Keratinocyte (primary cell): Measurements from ENCODE around the gene CCL20. TPM values are rescaled to one million over a fixed set of nuclear protein-coding genes. Genes with fewer than 3 reads are reported as not detected.
A peak's percentile ranks its signal among the peaks of the same experiment; 100 is the strongest.

Experiments
- DNase-seq: peaks from one replicate; pipeline ENCODE4 v3.0.0-alpha.2; 2011; ENCODE audit warnings: low read depth, missing footprints, low spot score
- FAIRE-seq: peaks from 2 replicates; lab custom pipeline; 2011; peaks lifted over from hg19 to GRCh38; lab: Jason Lieb, UNC
- H2AFZ ChIP-seq: 2 replicates; pipeline ENCODE4 v1.6.0; 2012; ENCODE audit warnings: low read length, control low read depth, inconsistent platforms; ENCODE audit not compliant: control insufficient read depth
- H3K27ac ChIP-seq: 2 replicates; pipeline ENCODE4 v1.5.1; 2011; ENCODE audit warnings: low read length; ENCODE audit not compliant: control insufficient read depth, insufficient read depth
- H3K27me3 ChIP-seq: 3 replicates; pipeline ENCODE4 v1.6.0; 2011; ENCODE audit warnings: low read length; ENCODE audit not compliant: control insufficient read depth, insufficient read depth; ENCODE audit errors: extremely low read depth
- H3K36me3 ChIP-seq, 2 experiments: 2 replicates in 1 of 2; 3 replicates in 1 of 2; pipeline ENCODE4 v1.5.1; 2011; ENCODE audit warnings: low read length in 2 of 2, mild to moderate bottlenecking in 1 of 2; ENCODE audit not compliant: control insufficient read depth in 2 of 2, insufficient read depth in 2 of 2; ENCODE audit errors: extremely low read depth in 1 of 2
- H3K4me1 ChIP-seq: 3 replicates; pipeline ENCODE4 v1.5.1; 2011; ENCODE audit warnings: low read length; ENCODE audit not compliant: control insufficient read depth, insufficient read depth; ENCODE audit errors: extremely low read depth
- H3K4me2 ChIP-seq: 3 replicates; pipeline ENCODE4 v1.6.0; 2011; ENCODE audit warnings: low read depth, low read length; ENCODE audit not compliant: control insufficient read depth, insufficient read depth; ENCODE audit errors: extremely low read depth
- H3K4me3 ChIP-seq, 3 experiments: fragments of 200-600 bp in 1 of 3; sonication (generic) in 1 of 3; 2 replicates in 2 of 3; 3 replicates in 1 of 3; pipeline ENCODE4 v1.5.1; 2011 to 2016; ENCODE audit warnings: low read length in 3 of 3, mild to moderate bottlenecking in 3 of 3, control low read depth in 2 of 3, inconsistent platforms in 1 of 3, low read depth in 1 of 3, mixed read lengths in 1 of 3, mixed run types in 1 of 3, moderate library complexity in 1 of 3; ENCODE audit not compliant: control insufficient read depth in 2 of 3, insufficient read depth in 2 of 3; ENCODE audit errors: extremely low read depth in 1 of 3
- H3K79me2 ChIP-seq: 2 replicates; pipeline ENCODE4 v1.6.0; 2012; ENCODE audit warnings: low read length; ENCODE audit not compliant: control insufficient read depth, insufficient read depth
- H3K9ac ChIP-seq: 3 replicates; pipeline ENCODE4 v1.6.0; 2011; ENCODE audit warnings: low read length; ENCODE audit not compliant: control insufficient read depth, insufficient read depth; ENCODE audit errors: extremely low read depth
- H3K9me1 ChIP-seq: 3 replicates; pipeline ENCODE4 v1.6.0; 2011; ENCODE audit warnings: low read length; ENCODE audit not compliant: control insufficient read depth, insufficient read depth; ENCODE audit errors: extremely low read depth
- H3K9me3 ChIP-seq: 2 replicates; pipeline ENCODE4 v1.5.1; 2012; ENCODE audit warnings: low read depth, low read length; ENCODE audit not compliant: control insufficient read depth
- H4K20me1 ChIP-seq: 3 replicates; pipeline ENCODE4 v1.6.0; 2011; ENCODE audit warnings: low read length; ENCODE audit not compliant: control insufficient read depth, insufficient read depth; ENCODE audit errors: extremely low read depth
- CTCF ChIP-seq, 3 experiments: IDR thresholded peaks in 1 of 3; conservative IDR thresholded peaks in 1 of 3; optimal IDR thresholded peaks in 1 of 3; 2 replicates in 2 of 3; 3 replicates in 1 of 3; pipeline versions ENCODE3 to v1.5.1; 2011; ENCODE audit warnings: low read length in 3 of 3, mild to moderate bottlenecking in 3 of 3, moderate library complexity in 2 of 3, control low read depth in 1 of 3, inconsistent platforms in 1 of 3; ENCODE audit not compliant: insufficient read depth in 2 of 3; ENCODE audit errors: extremely low read depth in 1 of 3
- EZH2 ChIP-seq: IDR thresholded peaks from one replicate; pipeline ENCODE4 v1.6.1; 2012; ENCODE audit warnings: inconsistent platforms, mild to moderate bottlenecking, low read length, moderate library complexity
- dilution Hi-C: fragments of 300-500 bp; cut with MboI; formaldehyde crosslinking; loops from one replicate; pipeline ENCODE4 v1.7.0; 2020; ENCODE audit warnings: low sequenced_read_pairs; ENCODE audit not compliant: extremely low pct_ligation_motif_present
- polyA plus RNA-seq, 5 experiments: library from polyadenylated mRNA; depleted of rRNA in 3 of 5; stranded (reverse) in 3 of 5; stranded (forward) in 1 of 5; unstranded in 1 of 5; fragments of >200 nt; gene quantifications; 1 replicate in 1 of 5; 2 replicates in 3 of 5; 3 replicates in 1 of 5; pipeline versions ENCODE4 v1.2.1 to v1.2.3, GENCODE V29; 2011 to 2012; ENCODE audit warnings: missing spikeins in 2 of 5, low read depth in 1 of 5, low replicate concordance in 1 of 5

CCL20 gene
- polyA plus RNA-seq, 1 donor (not counting 4 experiments of a cell fraction or from before 2014, with no cell fraction given) = 5.2 TPM

GRCh38 chr2:227846831-227847230 lies 33.2 kb downstream of the CCL20 start:
- H3K27me3 ChIP-seq = no peaks in the 10 kb centered on the region
- no peaks in the 10 kb centered on the region for H3K36me3 ChIP-seq
- no peaks in the 10 kb centered on the region for H3K9me3 ChIP-seq
- H4K20me1 ChIP-seq = no peaks in the 10 kb centered on the region
- DNase-seq = no peak
- H3K27ac ChIP-seq = no peak overlapping the region
- H3K4me2 ChIP-seq = no peak overlapping the region
- dilution Hi-C loops = no loop called here
- no peaks in the 10 kb centered on the region for H3K79me2 ChIP-seq
- no peak overlapping the region for H2AFZ ChIP-seq
- no peak overlapping the region for H3K9ac ChIP-seq
- FAIRE-seq = no peak
- H3K9me1 ChIP-seq = no peaks in the 10 kb centered on the region
- H3K4me1 ChIP-seq = peaks cover 22% of the 10 kb centered on the region
- H3K4me3 ChIP-seq = no peak overlapping the region
- TF ChIP-seq CTCF (optimal IDR thresholded peaks at IDR 0.05 in 1 of 3, IDR thresholded peaks at IDR 0.05 in 1 of 3, conservative IDR thresholded peaks at IDR 0.05 in 1 of 3; ENCODE audit: extremely low read depth in 1 of 3, insufficient read depth in 2 of 3, low read length in 3 of 3) = no peak

- no peaks in the 10 kb centered on the region for H3K27me3 ChIP-seq
- no peak overlapping the region for H3K27ac ChIP-seq
- no peaks in the 10 kb centered on the region for H3K9me3 ChIP-seq
- no peak for TF ChIP-seq EZH2
- no peak for TF ChIP-seq CTCF (optimal IDR thresholded peaks at IDR 0.05 in 1 of 3, IDR thresholded peaks at IDR 0.05 in 1 of 3, conservative IDR thresholded peaks at IDR 0.05 in 1 of 3; ENCODE audit: extremely low read depth in 1 of 3, insufficient read depth in 2 of 3, low read length in 3 of 3)
- H3K9ac ChIP-seq = no peak overlapping the region
- no peaks in the 10 kb centered on the region for H3K36me3 ChIP-seq
- peak overlapping the region; percentile 23 for H2AFZ ChIP-seq
- H3K79me2 ChIP-seq = no peaks in the 10 kb centered on the region
- peaks cover 22% of the 10 kb centered on the region for H3K4me1 ChIP-seq
- FAIRE-seq (no peak), DNase-seq (no peak)
- no peaks in the 10 kb centered on the region for H3K9me1 ChIP-seq
- H3K4me2 ChIP-seq = no peak overlapping the region
- dilution Hi-C loops = no loop called here
- no peak overlapping the region for H3K4me3 ChIP-seq
- no peaks in the 10 kb centered on the region for H4K20me1 ChIP-seq
Observed at GRCh38 chr2:227848146-227848545, 34.5 kb downstream of the CCL20 start.
